HG02970 (cell line): Measurements from ENCODE around the gene CARS2.

Experiments used
- ATAC-seq: cut with Tn5 transposase; IDR thresholded peaks from one replicate; pipeline ENCODE4 v1.9.1; 2021; ENCODE audit warnings: mild to moderate bottlenecking, moderate library complexity, moderate number of reproducible peaks; ENCODE audit not compliant: unreplicated experiment, low FRiP score

The CARS2 gene

GRCh38 chr13:110658218-110658911, 47.6 kb downstream of the CARS2 start:
- ATAC-seq = peak; percentile 71

GRCh38 chr13:110657196-110657595, 48.7 kb downstream of the CARS2 start:
- no peak for ATAC-seq

DNA sequence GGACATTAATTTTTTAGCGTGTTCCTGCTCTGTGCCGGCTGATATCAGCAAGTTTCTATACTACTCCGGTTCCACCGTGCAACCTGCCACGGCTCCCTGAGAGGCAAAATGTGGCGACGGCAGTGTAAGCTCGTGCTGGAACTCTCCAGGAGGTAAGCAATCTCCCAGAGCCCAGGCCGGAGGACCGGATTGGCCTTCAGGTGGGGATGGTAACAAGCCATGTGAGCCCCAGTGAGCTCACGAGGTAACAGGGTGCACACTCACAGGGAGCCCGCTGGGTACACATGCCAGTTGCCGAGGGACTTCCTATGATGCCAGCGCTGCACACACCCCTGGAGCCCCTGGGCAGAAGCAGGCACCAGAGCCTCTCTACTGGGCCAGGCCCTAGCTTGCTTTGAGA, 52.1 kb downstream of the CARS2 start:
- ATAC-seq = no peak

- no peak for ATAC-seq
Observed at GRCh38 chr13:110653271-110653670, 52.6 kb downstream of the CARS2 start.

GRCh38 chr13:110652764-110653163, 53.2 kb downstream of the CARS2 start:
- no peak for ATAC-seq

GRCh38 chr13:110652231-110652730, 53.6 kb downstream of the CARS2 start:
- ATAC-seq = no peak

GRCh38 chr13:110651726-110652230, 54.1 kb downstream of the CARS2 start:
- no peak for ATAC-seq

GRCh38 chr13:110651271-110651670, 54.6 kb downstream of the CARS2 start:
- no peak for ATAC-seq

GRCh38 chr13:110650436-110650835, 55.5 kb downstream of the CARS2 start:
- ATAC-seq = no peak

- no peak for ATAC-seq
Observed at GRCh38 chr13:110649551-110649950, 56.4 kb downstream of the CARS2 start.

GRCh38 chr13:110648848-110649421, 57.0 kb downstream of the CARS2 start:
- no peak for ATAC-seq

DNA sequence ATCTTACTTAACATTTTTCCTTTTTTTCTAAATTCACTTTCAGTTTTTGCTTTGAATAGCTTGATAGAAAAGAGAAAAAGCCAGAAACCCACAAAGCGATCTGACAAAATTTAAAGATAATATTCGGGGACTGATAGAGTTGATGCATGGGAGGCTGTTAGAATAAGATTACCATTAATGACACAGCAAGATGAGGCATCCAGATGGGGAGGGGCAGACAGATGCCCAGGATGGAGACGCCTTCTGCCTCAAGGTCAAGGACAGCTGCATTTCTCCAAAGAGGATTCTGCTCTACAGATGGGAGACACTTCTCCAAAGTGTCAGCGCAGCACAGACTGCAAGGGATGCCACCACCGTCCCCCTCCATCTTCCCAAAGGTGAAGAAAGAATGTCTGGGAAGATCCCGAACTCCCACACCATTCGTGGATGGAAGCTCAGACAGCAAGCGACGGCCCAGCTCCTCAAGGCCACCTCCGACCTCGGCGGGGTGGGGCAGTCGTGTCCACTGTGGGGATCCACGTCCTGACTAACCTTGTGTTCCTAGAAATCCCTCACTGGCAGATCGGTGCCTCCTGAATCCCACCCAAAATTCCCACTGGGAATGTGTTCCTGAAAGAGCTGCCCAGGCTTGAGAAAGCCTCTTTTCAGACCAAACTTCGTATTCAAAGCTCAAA, 57.6 kb downstream of the CARS2 start:
- no peak for ATAC-seq

GRCh38 chr13:110647365-110647737, 58.6 kb downstream of the CARS2 start:
- no peak for ATAC-seq

DNA sequence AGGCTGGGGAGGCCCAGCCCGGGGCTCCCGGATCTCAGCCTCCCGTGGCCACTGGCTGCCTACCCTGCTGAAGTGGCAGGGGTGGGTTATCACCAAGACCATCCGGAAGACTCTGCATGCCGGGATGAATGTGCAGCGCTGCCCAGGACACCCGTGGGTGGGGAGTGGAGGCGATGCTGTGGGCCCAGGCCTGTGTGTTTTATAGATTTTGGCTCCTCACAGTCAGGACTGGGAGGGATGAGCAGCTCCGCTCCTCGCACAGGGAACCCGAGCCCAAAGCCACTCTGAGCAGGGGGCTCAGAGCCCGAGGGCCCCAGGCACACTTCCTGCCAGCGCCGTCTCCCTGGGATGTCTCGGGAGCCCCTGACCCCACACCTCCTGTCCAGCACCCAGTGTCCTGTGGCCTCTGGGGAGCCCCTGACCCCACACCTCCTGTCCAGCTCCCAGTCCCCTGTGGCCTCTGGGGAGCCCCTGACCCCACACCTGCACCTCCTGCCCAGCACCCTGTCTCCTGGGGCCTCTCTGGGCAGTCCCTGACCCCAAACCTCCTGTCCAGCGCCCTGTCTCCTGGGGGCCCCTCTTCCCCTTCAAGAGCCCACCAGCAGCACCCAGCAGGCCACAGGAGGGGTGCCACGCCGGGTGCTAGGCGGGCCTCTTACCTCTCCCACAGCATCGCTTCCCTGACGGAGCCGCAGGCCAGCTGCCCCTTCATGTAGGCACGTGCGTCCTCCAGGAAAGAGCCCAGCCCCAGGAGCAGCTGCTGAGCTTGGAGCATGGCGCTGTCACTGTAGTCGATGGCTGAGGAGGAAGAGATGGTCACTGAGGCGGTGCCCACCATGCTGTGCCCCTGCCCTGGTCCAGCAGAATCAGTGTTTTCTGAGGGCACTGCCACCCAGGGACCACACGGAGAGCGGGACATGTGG, 59.2 kb downstream of the CARS2 start:
- ATAC-seq = no peak

DNA sequence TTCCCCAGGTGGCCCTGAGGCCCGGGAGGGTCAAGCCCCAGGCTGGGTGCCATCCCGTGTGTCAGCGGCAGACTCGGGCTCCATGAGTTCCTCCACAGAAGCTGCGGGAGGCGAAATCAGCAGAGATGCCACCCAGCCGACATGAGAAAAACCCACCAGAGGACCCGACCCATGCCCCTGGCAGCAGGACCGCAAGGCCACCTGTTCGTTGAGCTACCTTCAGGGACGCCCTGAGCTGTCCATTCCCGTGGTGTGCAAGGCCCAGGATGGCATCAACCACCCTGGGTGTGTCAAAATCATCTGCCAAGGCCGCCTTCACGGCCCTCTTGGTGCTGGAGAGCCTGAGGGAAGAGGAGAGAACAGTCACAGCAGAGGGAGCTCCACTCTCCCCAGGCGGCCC, 60.2 kb downstream of the CARS2 start:
- no peak for ATAC-seq

DNA sequence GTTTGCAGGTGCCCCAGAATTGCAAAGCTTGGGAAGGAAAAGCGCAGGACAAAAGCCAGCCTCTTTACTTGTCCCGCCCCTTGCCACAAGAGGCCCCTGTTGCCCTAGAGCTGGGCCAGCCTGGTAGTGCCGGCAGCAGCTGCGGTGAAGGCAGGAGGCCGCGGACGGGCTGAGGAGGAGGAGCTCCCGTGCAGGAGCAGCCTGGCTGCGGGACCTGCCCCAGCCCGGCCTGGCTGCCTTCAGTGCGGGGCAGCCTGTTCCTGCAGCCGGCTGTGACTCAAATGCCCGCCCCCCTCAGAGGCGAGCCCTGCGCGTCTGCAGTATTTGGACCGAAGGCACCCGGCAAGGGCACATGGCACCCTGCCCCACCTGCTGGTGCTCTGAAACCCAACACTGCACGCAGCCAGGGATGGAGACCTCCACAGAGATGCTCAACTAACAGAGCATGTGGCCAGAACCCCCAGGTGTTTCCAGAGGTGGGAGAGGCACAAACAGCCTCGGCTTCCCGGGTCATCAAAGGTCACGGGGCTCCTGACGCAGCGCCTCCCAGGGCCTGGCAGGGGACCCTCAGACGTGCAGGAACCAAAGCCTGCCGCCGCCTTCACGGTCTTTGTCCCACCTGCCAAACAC, 60.9 kb downstream of the CARS2 start:
- no peak for ATAC-seq

- ATAC-seq = no peak
Observed at GRCh38 chr13:110643768-110644421, 62.0 kb downstream of the CARS2 start.

- ATAC-seq = no peak
Observed at GRCh38 chr13:110643324-110643723, 62.6 kb downstream of the CARS2 start.

DNA sequence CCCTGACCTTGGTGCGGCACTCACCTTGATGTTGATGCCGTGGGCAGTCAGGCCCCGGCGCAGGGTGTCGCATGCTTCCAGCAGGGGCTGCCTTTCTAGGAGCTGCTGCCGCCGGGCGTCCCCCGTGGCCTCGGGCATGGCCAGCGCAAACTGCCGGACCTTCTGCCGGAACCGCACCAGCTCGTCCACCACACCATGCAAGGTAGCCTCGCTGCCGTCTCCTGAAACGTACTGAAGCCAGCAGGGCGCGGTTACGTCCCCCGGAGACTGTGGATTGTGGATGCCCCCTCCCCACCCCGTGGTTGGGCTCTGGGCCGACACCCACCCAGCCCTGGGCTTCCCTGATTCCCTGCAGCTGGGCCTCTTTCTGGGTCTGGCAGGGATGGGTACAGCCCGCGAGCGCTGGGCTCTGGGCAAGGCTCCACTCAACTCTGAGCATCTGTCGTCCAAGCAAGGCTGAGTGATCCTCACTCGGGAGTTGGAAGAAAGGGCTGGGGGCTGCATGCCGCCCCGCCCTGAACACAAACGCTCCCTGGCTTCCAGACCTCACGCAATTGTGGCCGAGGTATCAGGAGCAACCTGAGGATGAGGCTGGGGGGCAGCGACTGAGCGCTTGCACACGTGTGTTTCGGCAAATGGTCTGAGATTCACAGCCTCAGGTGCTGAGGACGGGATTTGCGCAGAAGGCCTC, 63.5 kb downstream of the CARS2 start:
- ATAC-seq = no peak
